Esophagus squamous epithelium (tissue), 5 donors: ENCODE results near the gene PRICKLE3. TPM values are rescaled to one million over a fixed set of nuclear protein-coding genes. Genes with fewer than 3 reads are reported as not detected.
A peak's percentile ranks its signal among the peaks of the same experiment; 100 is the strongest.

Experiments used
- DNase-seq: peaks from one replicate; lab custom pipeline; 2025; lab: John Stamatoyannopoulos, UW
- H3K27ac ChIP-seq, 4 donors: fragments of 200-600 bp; sonication (generic); one replicate each; pipeline ENCODE4 v1.5.1; 2016 to 2019; ENCODE audit warnings: mild to moderate bottlenecking in 1 of 4
- H3K27me3 ChIP-seq, 4 donors: fragments of 200-600 bp; sonication (generic); 1 replicate in 3 of 4; 2 replicates in 1 of 4; pipeline versions ENCODE4 v1.5.1 to v1.6.0; 2017 to 2021; ENCODE audit warnings: antibody characterized with exemption in 1 of 4
- H3K36me3 ChIP-seq, 3 donors: fragments of 200-600 bp; sonication (generic); one replicate each; pipeline ENCODE4 v1.5.1; 2016 to 2019
- H3K4me1 ChIP-seq, 3 donors: fragments of 200-600 bp; sonication (generic); one replicate each; pipeline ENCODE4 v1.5.1; 2017 to 2019
- H3K4me3 ChIP-seq, 4 donors: fragments of 200-600 bp; sonication (generic); 1 replicate in 3 of 4; 2 replicates in 1 of 4; pipeline ENCODE4 v1.5.1; 2016 to 2019; ENCODE audit warnings: mild to moderate bottlenecking in 2 of 4, moderate library complexity in 1 of 4
- H3K9me3 ChIP-seq, 3 donors: fragments of 200-600 bp; sonication (generic); one replicate each; pipeline ENCODE4 v1.5.1; 2016 to 2019
- POLR2A ChIP-seq, 4 donors: fragments of 450-650 bp; IDR thresholded peaks; one replicate each; pipeline ENCODE4 v1.6.1; 2017; ENCODE audit warnings: antibody characterized with exemption in 4 of 4, mild to moderate bottlenecking in 4 of 4, moderate library complexity in 3 of 4
- WGBS, 2 donors: methylation state at CpG; one replicate each; pipeline ENCODE4 v1.1.5; 2018; 5-methylcytosine and 5-hydroxymethylcytosine counted together
- intact Hi-C: fragments of 100-400 bp; cut with DNase I; formaldehyde crosslinking; loops from one replicate; pipeline ENCODE4 v1.15.0; 2022
- total RNA-seq, 4 donors: library from RNA; depleted of rRNA; stranded (reverse); fragments of >200 nt; gene quantifications; one replicate each; pipeline ENCODE4 v1.1.0, GENCODE V29; 2016
- TF ChIP-seq, protein P1 (sequence below), 6 experiments: fragments of 450-650 bp in 4 of 6; fragments of 200-600 bp in 2 of 6; sonication (generic) in 2 of 6; IDR thresholded peaks; one replicate each; pipeline ENCODE4 v1.5.1; 2016 to 2019; ENCODE audit warnings: antibody characterized with exemption in 6 of 6, mild to moderate bottlenecking in 4 of 6, moderate library complexity in 4 of 6
- donor health status: DM: yes; HTN: yes; CAD: no.

The PRICKLE3 gene
- total RNA-seq, 4 donors from 2014 or later = 15.7 to 33.8 (median 19.9) TPM

- Histone ChIP-seq H3K27ac (peak overlapping the region in 3 of 4 donors; percentile 36 to 72 (median 55)), H3K36me3 (no peaks in the 10 kb centered on the region), H3K27me3 (no peaks in the 10 kb centered on the region), H3K4me3 (peak overlapping the region in 1 of 4 donors; percentile 61), H3K9me3 (no peaks in the 10 kb centered on the region), H3K4me1 (peaks cover 3 to 21% (median 4%) of the 10 kb centered on the region in 3 donors)
- TF ChIP-seq, protein P1, sequence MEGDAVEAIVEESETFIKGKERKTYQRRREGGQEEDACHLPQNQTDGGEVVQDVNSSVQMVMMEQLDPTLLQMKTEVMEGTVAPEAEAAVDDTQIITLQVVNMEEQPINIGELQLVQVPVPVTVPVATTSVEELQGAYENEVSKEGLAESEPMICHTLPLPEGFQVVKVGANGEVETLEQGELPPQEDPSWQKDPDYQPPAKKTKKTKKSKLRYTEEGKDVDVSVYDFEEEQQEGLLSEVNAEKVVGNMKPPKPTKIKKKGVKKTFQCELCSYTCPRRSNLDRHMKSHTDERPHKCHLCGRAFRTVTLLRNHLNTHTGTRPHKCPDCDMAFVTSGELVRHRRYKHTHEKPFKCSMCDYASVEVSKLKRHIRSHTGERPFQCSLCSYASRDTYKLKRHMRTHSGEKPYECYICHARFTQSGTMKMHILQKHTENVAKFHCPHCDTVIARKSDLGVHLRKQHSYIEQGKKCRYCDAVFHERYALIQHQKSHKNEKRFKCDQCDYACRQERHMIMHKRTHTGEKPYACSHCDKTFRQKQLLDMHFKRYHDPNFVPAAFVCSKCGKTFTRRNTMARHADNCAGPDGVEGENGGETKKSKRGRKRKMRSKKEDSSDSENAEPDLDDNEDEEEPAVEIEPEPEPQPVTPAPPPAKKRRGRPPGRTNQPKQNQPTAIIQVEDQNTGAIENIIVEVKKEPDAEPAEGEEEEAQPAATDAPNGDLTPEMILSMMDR (IDR thresholded peaks at IDR 0.05) = no peak
- no peak for TF ChIP-seq POLR2A (IDR thresholded peaks at IDR 0.05)
- intact Hi-C loops = no loop called here
- DNase-seq = no peak
- 92% methylated on average over 7 of the region's 10 CpGs; no CpG with 5 or more reads in 1 of the 2 donors for WGBS, 2 donors
These were observed 45.3 kb upstream of the PRICKLE3 start for GRCh38 chrX:49231333-49232000.

GRCh38 chrX:49230500-49231232 lies 44.5 kb upstream of the PRICKLE3 start:
- peaks cover 0 to 14% (median 4%) of the 10 kb centered on the region in 3 donors for H3K4me1 ChIP-seq
- peak; percentile 16 for DNase-seq
- 17% methylated on average over 2 of the region's 44 CpGs; no CpG with 5 or more reads in 1 of the 2 donors for WGBS, 2 donors
- no peak for TF ChIP-seq POLR2A (IDR thresholded peaks at IDR 0.05)
- TF ChIP-seq, protein P1 (IDR thresholded peaks at IDR 0.05) = peak in 2 of 6 experiments; percentile 8 to 23
- no peaks in the 10 kb centered on the region for H3K27me3 ChIP-seq
- intact Hi-C loops = no loop called here
- peak overlapping the region; percentile 22 to 61 (median 38) for H3K4me3 ChIP-seq
- no peaks in the 10 kb centered on the region for H3K36me3 ChIP-seq
- peak overlapping the region; percentile 36 to 72 (median 60) for H3K27ac ChIP-seq
- no peaks in the 10 kb centered on the region for H3K9me3 ChIP-seq

- WGBS, 2 donors = 75 to 88% methylated on average over 5 to 17 of the region's 17 CpGs
- intact Hi-C loops = no loop called here
- Histone ChIP-seq H3K27me3 (no peaks in the 10 kb centered on the region), H3K27ac (no peak overlapping the region), H3K4me3 (no peak overlapping the region), H3K4me1 (peaks cover 0 to 14% (median 4%) of the 10 kb centered on the region in 3 donors), H3K36me3 (no peaks in the 10 kb centered on the region), H3K9me3 (no peaks in the 10 kb centered on the region)
- no peak for DNase-seq
- no peak for TF ChIP-seq POLR2A (IDR thresholded peaks at IDR 0.05)
- TF ChIP-seq, protein P1 (IDR thresholded peaks at IDR 0.05) = no peak
These were observed 42.0 kb upstream of the PRICKLE3 start for GRCh38 chrX:49228185-49228584.

DNA sequence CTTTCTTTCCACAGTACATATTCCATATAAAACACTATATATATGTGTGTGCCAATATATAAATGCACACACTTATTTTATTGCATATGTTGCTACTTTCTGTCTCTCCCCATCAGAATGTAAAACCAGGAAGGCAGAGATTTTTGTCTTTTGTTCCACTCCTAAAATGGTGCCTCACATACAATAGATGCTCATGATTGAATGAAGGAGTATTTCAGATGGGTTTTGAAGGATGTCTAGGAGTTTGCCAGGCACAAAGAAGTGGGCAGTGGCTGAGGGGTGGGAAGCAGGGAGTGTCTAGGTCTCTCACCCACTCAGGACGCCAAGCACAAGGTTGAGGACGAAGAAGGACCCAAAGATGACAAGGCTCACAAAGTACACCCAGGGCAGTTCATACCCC lies 41.6 kb upstream of the PRICKLE3 start:
- TF ChIP-seq POLR2A (IDR thresholded peaks at IDR 0.05) = no peak
- TF ChIP-seq, protein P1 (IDR thresholded peaks at IDR 0.05) = no peak

GRCh38 chrX:49226946-49227345 lies 40.8 kb upstream of the PRICKLE3 start:
- 60 to 77% methylated on average over 3 to 5 of the region's 9 CpGs for WGBS, 2 donors
- TF ChIP-seq POLR2A (IDR thresholded peaks at IDR 0.05) = no peak
- TF ChIP-seq, protein P1 (IDR thresholded peaks at IDR 0.05) = no peak
- peaks cover 0 to 14% (median 4%) of the 10 kb centered on the region in 3 donors for H3K4me1 ChIP-seq
- no peak for DNase-seq
- H3K4me3 ChIP-seq = no peak overlapping the region
- intact Hi-C loops = no loop called here
- H3K9me3 ChIP-seq = no peaks in the 10 kb centered on the region
- no peaks in the 10 kb centered on the region for H3K36me3 ChIP-seq
- H3K27ac ChIP-seq = no peak overlapping the region
- no peaks in the 10 kb centered on the region for H3K27me3 ChIP-seq

More for the DNA sequence above, 41.6 kb upstream of the PRICKLE3 start:
- Histone ChIP-seq H3K36me3 (no peaks in the 10 kb centered on the region), H3K27me3 (no peaks in the 10 kb centered on the region), H3K4me3 (no peak overlapping the region), H3K27ac (no peak overlapping the region), H3K4me1 (peaks cover 0 to 14% (median 4%) of the 10 kb centered on the region in 3 donors), H3K9me3 (no peaks in the 10 kb centered on the region)
- intact Hi-C loops = no loop called here
- no peak for DNase-seq
- WGBS, 2 donors = 76 to 80% methylated on average over 1 to 2 of the region's 2 CpGs
